OCI-M1 (cell line): ENCODE results near the gene PIK3CG.
"Not testable (repeated sequence)": the region's sequence is repeated elsewhere in the genome, so short reads cannot be mapped to it uniquely, and the experiment has no call there.

Source experiments
- DNase-seq: peaks from one replicate; lab custom pipeline; 2025; lab: John Stamatoyannopoulos, UW

PIK3CG gene

GRCh38 chr7:106938803-106939202, 73.7 kb downstream of the PIK3CG start:
- DNase-seq: no peak

DNA sequence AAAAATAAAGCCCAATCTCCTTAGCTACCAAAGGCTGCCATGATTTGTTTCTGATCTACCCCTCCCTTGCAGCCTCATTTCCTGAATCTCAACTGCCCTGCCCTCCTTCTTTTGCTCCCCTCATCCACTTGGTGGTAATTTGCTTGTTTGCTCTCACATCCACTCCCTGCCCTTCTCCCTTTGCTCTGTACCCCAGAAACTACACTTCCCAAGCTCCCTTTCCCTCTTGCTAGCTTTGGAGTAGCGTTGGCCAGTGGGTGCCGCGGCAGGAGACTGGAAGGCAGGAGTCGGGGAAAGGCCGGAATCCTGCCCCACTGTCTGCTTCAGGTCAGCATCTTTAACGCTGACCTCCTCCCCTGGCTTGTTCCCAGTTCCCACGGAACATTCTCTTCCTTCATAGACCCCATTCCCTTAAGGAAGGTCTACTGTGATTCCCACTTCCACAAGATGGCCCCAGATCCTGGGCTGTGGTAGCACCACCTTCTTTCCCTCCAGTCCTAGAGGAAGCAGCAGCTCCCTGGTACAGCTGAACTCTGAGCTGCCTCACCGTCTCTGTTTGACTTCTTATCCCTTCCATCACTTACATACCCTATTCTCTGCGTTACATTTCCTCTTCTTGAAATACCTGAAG, 79.1 kb downstream of the PIK3CG start:
- DNase-seq: no peak

DNA sequence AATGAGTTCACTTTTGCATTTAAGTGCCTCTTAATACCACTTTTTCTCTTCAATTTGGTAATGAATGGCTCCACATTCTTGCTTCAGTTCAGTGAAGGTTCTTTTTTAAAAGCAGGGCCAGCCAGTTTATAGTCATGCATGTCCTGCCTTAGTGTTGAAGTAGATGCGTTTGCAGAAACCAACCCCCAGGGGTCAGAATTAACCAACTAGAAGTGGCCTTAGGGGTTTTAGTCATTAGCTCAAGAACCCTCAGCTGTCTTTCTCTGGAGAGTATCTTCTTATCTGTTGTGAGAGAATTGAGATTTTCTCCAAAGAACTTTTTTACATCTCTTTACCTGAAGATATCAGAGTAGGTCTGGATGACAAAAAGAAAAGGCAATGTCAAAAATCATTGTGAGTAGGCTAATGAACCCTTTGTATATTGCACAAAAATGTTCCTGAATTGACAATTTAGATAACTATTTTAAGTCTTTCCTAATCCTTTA, 82.2 kb downstream of the PIK3CG start:
- DNase-seq: peak; percentile 83

DNA sequence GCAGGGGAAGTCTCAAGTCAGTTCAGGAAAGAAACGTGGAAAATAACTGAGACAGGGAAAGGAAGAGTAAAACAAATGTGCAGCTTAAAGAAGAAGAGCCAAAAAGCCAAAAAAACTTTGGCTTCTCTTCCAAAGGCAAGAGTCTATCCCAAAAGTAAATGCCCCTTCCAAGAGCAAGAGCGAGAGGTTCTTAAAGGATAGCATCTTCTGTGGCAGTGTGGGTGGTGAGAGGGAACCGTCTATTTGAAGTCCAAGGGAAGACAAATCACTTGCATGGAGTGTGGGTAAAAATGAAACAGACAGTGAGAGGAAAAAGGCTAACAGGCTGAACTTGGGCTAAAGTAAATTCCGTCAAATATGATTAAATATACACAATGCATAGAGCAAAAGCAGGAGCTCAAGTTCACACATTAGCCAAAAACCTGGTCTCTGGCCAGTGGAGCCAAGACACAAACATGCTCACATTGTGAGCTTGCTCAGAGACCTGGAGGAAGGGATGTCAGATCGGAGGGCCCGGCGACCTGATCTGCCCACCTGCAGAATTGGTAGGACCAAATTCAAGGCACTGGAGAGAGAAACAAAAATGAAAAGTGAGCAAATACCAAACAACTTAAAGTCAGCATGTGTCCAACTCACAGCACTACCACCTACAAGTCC, 87.0 kb downstream of the PIK3CG start:
- no peak for DNase-seq

GRCh38 chr7:106952658-106953231, 87.7 kb downstream of the PIK3CG start:
- peak; percentile 80 for DNase-seq

GRCh38 chr7:106954840-106955239, 89.8 kb downstream of the PIK3CG start:
- no peak for DNase-seq

DNA sequence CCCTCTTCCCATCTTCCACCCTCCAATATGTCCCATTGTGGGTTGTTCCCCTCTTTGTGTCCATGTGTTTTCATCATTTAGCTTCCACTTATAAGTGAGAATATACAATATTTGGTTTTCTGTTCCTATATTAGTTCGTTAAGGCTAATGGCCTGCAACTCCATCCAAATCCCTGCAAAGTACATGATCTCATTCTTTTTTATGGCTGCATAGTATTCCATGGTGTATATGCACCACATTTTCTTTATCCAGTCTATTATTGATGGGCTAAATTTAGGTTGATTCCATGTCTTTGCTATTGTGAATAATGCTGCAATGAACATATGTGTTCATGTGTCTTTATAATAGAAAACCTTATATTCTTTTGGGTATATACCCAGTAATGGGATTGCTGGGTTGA, 90.8 kb downstream of the PIK3CG start:
- DNase-seq: not testable (repeated sequence)
